ENCODE results near the gene PTPRJ. TPM values are rescaled to one million over a fixed set of nuclear protein-coding genes. Genes with fewer than 3 reads are reported as not detected.

PTPRJ gene
- total and polyA plus RNA-seq, 2 of the 13 experiments (the other 11 are each of a cell fraction or from before 2014, with no cell fraction given): 1.0 to 1.2 TPM

GRCh38 chr11:48111891-48112290 lies 131.5 kb downstream of the PTPRJ start (continued):
- no peak for TF ChIP-seq ZNF318 (CRISPR knock-in tag; IDR thresholded peaks at IDR 0.05)
- no peak for TF ChIP-seq HOMEZ (CRISPR knock-in tag; IDR thresholded peaks at IDR 0.05; ENCODE audit: low read depth)

- ChIA-PET CTCF (ENCODE audit: low intra/inter-chr PET ratio, low total read pairs) (no interaction called here), POLR2A (no interaction called here)
- H3K27ac ChIP-seq (ENCODE audit: extremely low read length, insufficient read depth, low read length): no peak overlapping the region
- no peak overlapping the region for H3K9ac ChIP-seq (ENCODE audit: insufficient read depth, low read depth, low read length)
- no peaks in the 10 kb centered on the region for H3K36me3 ChIP-seq (replicated peaks in 1 of 2; ENCODE audit: control insufficient read depth in 1 of 2, insufficient read depth in 2 of 2, low read length in 2 of 2)
- WGBS (ENCODE audit: low lambda C conversion rate): 37% methylated on average over 1 of the region's 1 CpG
- H3K4me3 ChIP-seq (replicated peaks in 1 of 3; ENCODE audit: insufficient read depth in 1 of 3, low read depth in 2 of 3, low read length in 3 of 3): no peak overlapping the region
- peaks cover 6% of the 10 kb centered on the region for H3K4me1 ChIP-seq (ENCODE audit: insufficient read depth, low read length)
- no peaks in the 10 kb centered on the region for H4K20me1 ChIP-seq (ENCODE audit: insufficient read depth, low read length)
- TF ChIP-seq MTF1 (CRISPR knock-in tag; IDR thresholded peaks at IDR 0.05) (no peak), ZNF160 (CRISPR knock-in tag; IDR thresholded peaks at IDR 0.05) (peak; percentile 95)
- H3K9me3 ChIP-seq (ENCODE audit: low read length): peaks cover 12% of the 10 kb centered on the region
- H2AFZ ChIP-seq (ENCODE audit: low read length): no peak overlapping the region
- ATAC-seq (no peak), DNase-seq (ENCODE audit: low spot score) (no peak), FAIRE-seq (no peak)
- no peaks in the 10 kb centered on the region for H3K79me2 ChIP-seq (ENCODE audit: insufficient read depth, low read length)
- no peaks in the 10 kb centered on the region for H3K27me3 ChIP-seq (ENCODE audit: control insufficient read depth in 1 of 2, insufficient read depth in 2 of 2, low read length in 2 of 2)
- in situ Hi-C loops (cut with HindIII; ENCODE audit: extremely low pct_ligation_motif_present, low pct_unique_long_range_greater_than_20kb): loop anchor here (5.0 to 10.0 kb wide), 2 partner anchors 150 to 177 kb away; no protein-coding TSS in a partner anchor
- no peak overlapping the region for H3K4me2 ChIP-seq (ENCODE audit: low read depth, low read length)
- intact Hi-C loops (cut with micrococcal nuclease; ENCODE audit: unreplicated experiment): loop anchor here (5.0 kb wide), 1 partner anchor 1883 kb away; no protein-coding TSS in a partner anchor
- BruUV-seq (replicated peaks): no TSS peak
Observed at GRCh38 chr11:48114740-48115139, 134.4 kb downstream of the PTPRJ start.
